Esophagus muscularis mucosa (tissue), 4 donors: ENCODE results near the gene TENM4.

ENCODE experiments used
- CTCF ChIP-seq, 3 experiments: fragments of 200-600 bp in 2 of 3; fragments of 450-650 bp in 1 of 3; sonication (generic) in 2 of 3; IDR thresholded peaks; one replicate each; pipeline ENCODE4 v1.5.1; 2017 to 2019; ENCODE audit warnings: antibody characterized with exemption in 3 of 3, mild to moderate bottlenecking in 2 of 3, moderate library complexity in 1 of 3
- EP300 ChIP-seq: sonication (generic); formaldehyde crosslinking; IDR thresholded peaks from one replicate; pipeline ENCODE4 v1.6.1; 2017; ENCODE audit warnings: antibody characterized with exemption
- POLR2A ChIP-seq: fragments of 450-650 bp; IDR thresholded peaks from one replicate; pipeline ENCODE4 v1.6.1; 2017; ENCODE audit warnings: antibody characterized with exemption, moderate library complexity, mild to moderate bottlenecking, low read depth
- POLR2AphosphoS5 ChIP-seq, 2 donors: sonication (generic); formaldehyde crosslinking; IDR thresholded peaks; one replicate each; pipeline ENCODE4 v1.6.1; 2017; ENCODE audit warnings: antibody characterized with exemption in 2 of 2

GRCh38 chr11:79261684-79262083 lies 179.1 kb downstream of the TENM4 start:
- no peak for TF ChIP-seq CTCF (IDR thresholded peaks at IDR 0.05)
- no peak for TF ChIP-seq POLR2A
- TF ChIP-seq EP300 = no peak
- no peak for TF ChIP-seq POLR2AphosphoS5 (IDR thresholded peaks at IDR 0.05)
